PC-3 (cell line): ENCODE measurements around the gene TEFM.

ENCODE experiments used
- EZH2 ChIP-seq: fragments of 300-600 bp; sonication (generic); IDR thresholded peaks from one replicate; pipeline ENCODE4 v1.6.1; 2017; ENCODE audit warnings: antibody characterized with exemption, mild to moderate bottlenecking, low read length; ENCODE audit not compliant: unreplicated experiment
- EZH2phosphoT487 ChIP-seq: fragments of 300-600 bp; sonication (generic); IDR thresholded peaks from 2 replicates; pipeline ENCODE4 v1.6.1; 2018; ENCODE audit warnings: mild to moderate bottlenecking, antibody characterized with exemption, low read length, borderline replicate concordance
- TF ChIP-seq, protein P1 (sequence below): fragments of 300-600 bp; sonication (generic); conservative IDR thresholded peaks from 2 replicates; pipeline ENCODE4 v1.5.1; 2017; ENCODE audit warnings: antibody characterized with exemption, low read depth, mild to moderate bottlenecking, low read length

DNA sequence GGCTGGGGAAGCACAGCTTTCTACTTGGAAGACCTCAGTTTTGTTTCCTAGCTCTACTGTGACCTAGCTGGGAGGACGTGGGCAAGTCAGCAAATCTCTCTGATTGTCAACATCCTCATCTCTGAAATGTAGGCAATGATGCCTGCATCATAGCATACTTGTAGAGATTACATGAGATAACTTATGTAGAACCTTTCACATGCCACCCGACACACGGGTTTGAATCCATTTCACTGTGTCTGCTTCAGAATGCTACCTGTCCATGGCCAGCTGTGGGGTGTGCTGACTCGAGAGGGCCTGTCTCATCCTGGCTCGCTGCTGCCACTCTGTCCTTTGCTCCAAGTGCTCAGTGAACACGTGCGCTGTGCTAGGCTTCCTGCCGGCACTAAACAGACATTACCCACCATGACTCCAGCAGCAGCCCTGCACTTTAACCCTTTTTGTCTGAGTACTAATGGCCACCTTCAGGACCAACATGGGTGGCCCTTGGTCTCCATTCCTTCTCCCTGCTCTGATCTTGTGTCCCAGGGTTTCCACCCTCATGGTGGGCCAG is 23.1 kb upstream of the TEFM start:
- TF ChIP-seq EZH2 (no peak), EZH2phosphoT487 (no peak)
- TF ChIP-seq, protein P1, sequence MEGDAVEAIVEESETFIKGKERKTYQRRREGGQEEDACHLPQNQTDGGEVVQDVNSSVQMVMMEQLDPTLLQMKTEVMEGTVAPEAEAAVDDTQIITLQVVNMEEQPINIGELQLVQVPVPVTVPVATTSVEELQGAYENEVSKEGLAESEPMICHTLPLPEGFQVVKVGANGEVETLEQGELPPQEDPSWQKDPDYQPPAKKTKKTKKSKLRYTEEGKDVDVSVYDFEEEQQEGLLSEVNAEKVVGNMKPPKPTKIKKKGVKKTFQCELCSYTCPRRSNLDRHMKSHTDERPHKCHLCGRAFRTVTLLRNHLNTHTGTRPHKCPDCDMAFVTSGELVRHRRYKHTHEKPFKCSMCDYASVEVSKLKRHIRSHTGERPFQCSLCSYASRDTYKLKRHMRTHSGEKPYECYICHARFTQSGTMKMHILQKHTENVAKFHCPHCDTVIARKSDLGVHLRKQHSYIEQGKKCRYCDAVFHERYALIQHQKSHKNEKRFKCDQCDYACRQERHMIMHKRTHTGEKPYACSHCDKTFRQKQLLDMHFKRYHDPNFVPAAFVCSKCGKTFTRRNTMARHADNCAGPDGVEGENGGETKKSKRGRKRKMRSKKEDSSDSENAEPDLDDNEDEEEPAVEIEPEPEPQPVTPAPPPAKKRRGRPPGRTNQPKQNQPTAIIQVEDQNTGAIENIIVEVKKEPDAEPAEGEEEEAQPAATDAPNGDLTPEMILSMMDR, result no peak
